GM19351 (cell line): Measurements from ENCODE around the gene FGGY.
"Not testable (repeated sequence)": the region's sequence is repeated elsewhere in the genome, so short reads cannot be mapped to it uniquely, and the experiment has no call there.

ENCODE experiments used
- ATAC-seq: cut with Tn5 transposase; IDR thresholded peaks from one replicate; pipeline ENCODE4 v1.9.1; 2021; ENCODE audit warnings: mild to moderate bottlenecking, moderate library complexity; ENCODE audit not compliant: unreplicated experiment

FGGY gene, protein sequence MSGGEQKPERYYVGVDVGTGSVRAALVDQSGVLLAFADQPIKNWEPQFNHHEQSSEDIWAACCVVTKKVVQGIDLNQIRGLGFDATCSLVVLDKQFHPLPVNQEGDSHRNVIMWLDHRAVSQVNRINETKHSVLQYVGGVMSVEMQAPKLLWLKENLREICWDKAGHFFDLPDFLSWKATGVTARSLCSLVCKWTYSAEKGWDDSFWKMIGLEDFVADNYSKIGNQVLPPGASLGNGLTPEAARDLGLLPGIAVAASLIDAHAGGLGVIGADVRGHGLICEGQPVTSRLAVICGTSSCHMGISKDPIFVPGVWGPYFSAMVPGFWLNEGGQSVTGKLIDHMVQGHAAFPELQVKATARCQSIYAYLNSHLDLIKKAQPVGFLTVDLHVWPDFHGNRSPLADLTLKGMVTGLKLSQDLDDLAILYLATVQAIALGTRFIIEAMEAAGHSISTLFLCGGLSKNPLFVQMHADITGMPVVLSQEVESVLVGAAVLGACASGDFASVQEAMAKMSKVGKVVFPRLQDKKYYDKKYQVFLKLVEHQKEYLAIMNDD

DNA sequence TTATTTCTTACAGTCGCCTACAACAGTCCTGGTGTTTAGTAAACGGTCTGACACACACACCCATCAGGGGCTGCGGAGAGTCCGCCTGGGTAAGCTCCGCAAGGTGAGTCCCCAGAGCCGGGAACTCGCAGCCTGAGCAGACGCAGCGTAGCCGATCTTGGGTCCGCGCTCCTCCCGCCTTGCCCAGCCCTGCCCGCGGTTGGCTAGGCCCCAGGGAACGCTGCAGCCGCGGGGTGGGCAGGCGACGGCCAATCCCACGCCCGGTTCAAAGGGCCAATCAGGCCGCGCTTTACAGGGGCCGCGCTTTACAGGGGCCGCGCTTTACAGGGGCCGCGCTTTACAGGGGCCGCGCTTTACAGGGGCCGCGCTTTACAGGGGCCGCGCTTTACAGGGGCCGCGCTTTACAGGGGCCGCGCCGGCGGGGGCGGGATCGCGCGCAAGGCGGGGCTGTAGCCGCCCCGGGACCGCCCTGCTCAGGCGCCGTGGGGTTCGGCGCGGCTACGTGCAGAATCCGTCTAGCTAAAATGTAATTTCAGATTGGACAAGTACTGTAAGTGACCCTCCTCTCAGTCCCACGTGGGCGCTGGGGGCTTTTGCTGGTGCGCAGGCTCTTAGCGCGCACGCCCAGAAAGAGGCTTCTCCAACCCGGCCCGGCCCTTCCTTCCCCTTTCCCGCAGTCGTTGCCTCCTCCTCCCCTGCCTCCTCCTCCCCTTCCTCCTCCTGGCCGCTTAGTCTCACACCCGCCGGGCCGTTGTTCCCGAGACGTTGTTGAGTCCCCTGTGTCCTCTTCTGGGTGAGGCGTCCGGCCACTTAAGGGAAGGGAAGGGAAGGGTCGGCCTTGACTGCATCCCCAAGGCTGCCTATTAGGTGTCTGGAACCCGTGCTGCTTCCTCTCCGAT, at the start of gene FGGY:
TSS of gene FGGY (plus strand) at position 737 of the 899 bp plus-strand sequence. CDS start 24,456 bp downstream, outside the sequence.
- peak; percentile 91 for ATAC-seq

DNA sequence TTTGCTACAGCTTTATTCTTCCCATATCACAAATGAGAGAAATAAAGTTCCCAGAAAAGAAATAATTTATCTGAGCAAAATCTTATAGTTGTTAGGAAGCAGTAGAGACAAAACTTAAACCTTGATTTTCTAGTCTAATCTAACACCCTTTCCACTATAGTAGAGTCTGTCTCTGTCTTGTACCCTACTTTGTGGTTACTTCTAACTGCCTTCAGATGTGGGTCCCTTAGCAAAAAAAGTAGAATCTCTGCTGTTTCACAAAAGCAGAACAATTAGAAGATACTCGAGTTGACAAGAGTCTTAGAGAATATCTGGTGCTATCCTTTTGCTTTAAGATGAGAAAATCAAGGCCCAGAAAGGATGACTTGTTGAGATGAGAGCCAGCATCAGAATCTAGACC, 48.1 kb upstream of the FGGY start:
- no peak for ATAC-seq

DNA sequence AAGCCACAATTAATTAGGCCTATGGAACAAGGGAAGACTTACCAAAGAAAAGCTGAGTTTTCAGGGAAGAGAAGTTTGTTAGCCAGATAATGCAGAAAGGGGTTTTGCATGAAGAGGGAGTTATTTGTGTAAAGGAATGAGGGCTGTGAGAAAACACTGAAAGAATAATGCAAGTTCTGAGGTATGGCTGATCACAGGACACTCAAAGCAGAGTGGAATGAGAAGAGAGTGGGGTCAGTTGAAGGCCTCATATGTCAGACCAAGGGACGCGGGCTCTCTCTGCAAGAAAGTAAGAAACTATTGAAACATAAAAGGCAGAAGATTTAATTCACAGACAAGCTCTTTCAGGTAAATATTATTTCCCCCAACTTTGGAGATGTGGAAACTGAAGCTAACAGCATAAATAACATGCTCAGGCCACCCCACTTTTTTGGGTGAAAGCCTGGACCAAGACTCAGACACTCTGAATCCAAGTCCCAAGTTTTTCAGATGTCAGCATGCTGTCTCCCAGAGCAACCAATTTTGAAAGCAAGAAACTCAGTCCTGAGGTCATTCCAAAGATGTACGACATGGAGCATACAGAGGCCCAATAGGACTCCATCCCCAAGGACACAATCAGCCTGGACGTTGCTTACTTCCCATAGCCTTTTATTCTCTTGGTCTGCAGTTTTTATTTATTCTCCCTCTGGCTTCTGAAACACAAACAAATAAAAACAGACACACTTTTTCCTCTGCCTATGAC, 47.3 kb upstream of the FGGY start:
- ATAC-seq: no peak

DNA sequence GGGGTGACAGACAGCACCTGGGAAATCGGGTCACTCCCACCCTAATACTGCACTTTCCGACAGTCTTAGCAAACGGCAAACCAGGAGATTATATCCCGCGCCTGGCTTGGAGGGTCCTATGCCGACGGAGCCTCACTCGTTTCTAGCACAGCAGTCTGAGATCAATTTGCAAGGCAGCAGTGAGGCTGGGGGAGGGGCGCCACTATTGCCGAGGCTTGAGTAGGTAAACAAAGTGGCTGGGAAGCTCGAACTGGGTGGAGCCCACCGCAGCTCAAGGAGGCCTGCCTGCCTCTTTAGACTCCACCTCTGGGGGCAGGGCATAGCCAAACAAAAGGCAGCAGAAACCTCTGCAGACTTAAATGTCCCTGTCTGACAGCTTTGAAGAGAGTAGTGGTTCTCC, 45.8 kb upstream of the FGGY start:
- ATAC-seq: not testable (repeated sequence)

DNA sequence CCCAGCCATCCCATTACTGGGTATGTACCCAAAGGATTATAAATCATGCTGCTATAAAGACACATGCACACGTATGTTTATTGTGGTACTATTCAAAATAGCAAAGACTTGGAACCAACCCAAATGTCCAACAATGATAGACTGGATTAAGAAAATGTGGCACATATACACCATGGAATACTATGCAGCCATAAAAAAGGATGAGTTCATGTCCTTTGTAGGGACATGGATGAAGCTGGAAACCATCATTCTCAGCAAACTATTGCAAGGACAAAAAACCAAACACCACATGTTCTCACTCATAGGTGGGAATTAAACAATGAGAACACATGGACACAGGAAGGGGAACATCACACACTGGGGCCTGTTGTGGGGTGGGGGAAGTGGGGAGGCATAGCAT, 40.5 kb upstream of the FGGY start:
- ATAC-seq: not testable (repeated sequence)

DNA sequence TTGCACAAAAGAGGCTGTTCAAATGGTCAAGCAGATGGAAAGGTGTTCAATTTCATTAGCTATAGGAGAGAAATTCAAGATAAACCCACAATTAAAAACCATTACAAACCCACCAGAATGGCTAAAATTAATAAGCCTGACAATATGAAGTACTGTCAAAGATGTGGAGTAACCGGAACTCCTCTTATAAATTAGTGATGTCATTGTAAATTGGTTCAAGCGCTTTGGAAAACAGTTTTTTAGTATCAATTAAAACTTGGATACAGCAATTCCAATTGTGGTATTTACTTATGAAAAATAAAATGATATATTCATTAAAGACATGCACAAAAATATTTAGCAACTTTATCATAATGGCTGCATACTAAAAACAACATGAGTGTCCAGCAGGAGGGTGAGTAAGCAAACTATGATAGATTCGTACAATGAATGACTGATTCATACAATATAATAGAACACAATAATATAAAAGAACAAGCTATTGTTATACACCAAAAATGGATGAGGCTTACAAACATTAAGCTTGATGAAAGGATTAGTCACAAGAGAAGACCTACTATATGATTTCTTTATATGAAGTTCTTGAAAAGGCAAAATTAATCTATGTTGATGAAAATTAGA, 38.4 kb upstream of the FGGY start:
- no peak for ATAC-seq

DNA sequence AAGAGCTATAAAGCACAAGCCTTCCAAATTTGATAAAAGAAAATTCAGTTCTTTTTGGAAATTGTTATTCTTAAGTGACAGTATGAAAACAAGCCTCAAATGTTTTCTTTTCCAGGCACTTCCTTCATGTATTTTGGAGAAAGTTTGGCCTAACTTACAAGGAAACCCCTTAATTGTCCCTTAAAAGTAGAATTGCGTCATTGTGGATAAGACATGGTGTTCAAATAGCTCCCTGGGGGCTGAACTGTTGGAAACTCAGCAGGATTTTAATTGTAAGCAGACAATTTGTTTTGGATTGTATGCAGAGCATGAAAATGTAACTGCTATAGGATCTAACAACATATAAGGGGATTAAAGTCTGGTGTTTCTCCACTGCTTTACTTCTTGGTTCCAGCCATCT, 35.4 kb upstream of the FGGY start:
- ATAC-seq: no peak

DNA sequence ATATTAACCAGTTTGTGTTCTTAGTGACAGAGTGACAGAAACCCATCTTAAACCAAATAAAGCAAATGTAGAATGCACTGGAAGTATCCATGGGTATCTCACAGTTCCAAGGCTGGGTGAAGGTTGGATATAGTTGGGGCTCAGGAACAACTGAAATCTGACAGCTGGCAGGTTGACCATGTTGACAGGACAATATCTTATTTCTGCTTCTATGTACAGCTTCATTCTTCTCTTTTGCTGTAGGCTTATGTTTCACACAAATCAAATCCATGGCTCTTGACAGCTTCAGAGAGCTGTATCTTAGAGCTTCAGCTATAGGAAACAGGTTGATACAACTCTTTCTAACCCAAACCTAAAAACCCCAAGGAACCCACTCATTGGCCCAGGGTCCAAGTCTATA, 34.3 kb upstream of the FGGY start:
- ATAC-seq: no peak

DNA sequence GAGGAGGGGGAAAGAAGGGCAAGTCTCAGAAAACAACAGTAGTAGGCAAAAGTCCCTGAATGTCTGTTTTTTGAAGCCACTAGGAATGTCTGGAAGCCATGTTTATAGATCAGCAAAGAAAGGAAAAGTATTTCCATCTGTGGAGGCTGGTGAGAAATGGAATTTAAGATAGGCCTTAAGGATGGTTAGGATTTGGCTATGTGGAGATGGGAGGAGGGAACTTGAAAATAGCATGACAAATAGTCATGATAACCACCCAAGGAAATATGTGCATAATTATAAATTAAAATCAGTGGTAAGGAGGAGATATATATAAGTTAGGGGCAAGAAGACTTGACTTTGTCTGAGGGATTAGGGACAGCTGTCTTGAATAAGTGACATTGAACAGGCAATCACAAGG, 33.8 kb upstream of the FGGY start:
- no peak for ATAC-seq

DNA sequence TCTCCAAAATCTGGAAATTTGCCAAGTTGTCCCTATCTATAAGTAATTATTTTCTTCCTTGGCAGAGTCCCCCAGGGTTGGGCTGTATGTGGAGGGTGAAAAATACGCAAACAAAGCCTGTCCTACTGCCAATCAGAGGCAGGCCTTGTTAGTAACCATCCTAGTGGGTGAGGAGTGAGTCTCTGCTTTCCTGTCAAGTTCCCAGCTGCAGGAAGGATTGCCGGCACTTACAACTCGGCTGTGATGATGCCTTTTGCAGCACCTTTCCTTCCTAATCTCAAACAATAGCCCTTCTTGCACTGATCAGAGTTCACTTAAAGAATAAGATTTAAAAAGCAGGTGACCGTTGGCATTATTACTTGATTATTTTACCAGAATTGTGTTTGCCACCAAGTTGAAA, 31.3 kb upstream of the FGGY start:
- no peak for ATAC-seq

DNA sequence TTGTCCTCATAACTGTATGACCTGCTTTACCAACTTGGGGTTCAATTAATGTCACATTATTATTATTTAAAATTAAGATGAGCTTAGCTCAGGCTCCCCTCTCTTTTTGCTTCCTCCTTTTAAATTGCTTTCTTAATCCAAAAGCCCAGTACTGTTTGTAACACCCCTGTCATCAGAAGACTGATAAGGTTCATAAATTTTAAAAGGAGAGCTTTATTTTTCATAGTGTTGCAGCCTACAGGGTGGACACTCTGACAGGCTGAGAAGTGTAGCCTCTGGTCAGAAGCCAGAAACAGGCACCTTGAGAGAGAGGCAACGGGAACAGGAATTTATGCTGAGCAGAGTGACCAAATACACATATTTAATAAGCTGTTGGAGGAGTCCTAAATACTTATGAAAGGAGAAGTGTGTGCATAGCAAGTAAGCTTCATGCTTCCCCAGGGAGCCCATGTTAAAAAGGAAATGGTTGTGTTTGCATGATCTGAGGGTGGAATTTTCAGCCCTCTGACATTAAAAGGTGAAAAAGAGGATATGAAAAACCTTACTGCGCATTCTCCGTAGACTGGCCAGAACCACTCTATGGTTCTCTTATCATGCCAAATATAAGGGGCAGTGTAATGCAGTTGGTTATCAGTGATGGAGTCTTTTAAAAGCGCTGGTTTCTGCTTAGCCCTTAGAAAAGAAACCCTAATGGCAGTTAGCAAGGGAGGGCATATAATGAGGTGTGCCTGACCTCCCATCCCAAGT, 30.5 kb upstream of the FGGY start:
- peak; percentile 82 for ATAC-seq

DNA sequence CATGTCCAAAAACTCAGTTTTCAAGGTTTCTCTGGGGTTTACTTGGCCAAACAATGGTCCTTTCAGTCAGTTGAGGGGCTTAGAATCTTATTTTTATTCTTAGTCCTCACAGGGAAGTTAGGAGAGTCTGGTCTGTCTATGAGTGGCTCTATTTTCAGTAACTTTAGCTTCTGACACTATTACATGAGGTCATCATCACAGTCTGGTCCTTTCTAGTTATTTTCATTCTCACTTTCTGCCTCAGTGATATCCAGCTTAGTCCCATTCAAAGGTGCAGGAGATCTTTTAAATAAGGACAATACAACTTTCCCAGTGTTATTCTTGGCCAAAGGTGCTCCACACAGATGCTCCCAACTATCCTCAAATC, 30.0 kb upstream of the FGGY start:
- ATAC-seq: peak; percentile 82

DNA sequence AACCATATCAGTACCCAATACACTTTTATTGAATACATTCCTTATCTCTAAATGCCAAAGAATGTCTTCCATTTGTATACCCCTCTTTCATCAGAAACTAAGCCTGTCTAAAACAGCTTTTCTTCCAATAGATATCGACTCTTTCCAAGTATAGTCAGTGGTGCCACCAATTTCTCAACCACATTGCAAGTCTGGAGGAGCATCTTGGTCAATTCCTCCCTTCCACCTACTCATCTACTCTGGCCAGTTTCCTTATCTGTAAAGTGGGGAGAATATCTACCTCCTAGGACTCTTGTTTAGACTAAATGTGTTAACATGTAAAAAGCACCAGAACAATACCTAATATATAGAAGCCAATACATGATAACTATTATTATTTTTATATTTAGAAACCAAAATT, 28.5 kb upstream of the FGGY start:
- ATAC-seq: no peak

DNA sequence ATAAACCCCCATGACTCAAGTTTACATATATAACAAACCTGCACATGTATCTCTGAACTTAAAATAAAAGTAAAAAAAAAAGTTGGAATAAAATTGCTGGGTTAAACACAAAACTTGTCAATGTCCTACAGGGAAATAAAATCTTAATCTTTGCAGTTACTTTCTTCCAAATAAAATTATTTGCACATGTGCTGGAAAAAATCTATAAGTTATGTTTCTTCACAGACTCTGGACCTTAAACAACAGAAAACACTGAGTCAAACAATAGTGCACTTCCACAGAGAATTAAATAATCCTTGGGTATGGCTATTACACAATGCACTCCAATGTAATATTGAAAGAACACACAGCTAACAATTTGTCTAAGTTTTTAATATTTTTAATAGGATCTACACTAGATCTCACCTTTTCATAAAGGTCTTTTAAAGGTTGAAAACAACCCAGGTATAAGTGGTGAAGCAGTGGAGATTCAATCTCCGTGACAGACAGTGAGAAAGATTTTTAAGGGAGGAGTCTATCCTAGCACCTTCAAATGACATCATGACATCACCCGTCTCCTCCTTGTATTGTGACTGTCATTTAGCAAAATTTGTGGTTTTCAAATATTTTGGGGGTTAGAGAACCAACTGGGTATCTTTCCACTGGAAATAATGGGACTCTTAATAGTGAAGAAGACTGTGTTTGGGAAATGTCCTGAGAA, 25.2 kb upstream of the FGGY start:
- ATAC-seq: peak; percentile 52

DNA sequence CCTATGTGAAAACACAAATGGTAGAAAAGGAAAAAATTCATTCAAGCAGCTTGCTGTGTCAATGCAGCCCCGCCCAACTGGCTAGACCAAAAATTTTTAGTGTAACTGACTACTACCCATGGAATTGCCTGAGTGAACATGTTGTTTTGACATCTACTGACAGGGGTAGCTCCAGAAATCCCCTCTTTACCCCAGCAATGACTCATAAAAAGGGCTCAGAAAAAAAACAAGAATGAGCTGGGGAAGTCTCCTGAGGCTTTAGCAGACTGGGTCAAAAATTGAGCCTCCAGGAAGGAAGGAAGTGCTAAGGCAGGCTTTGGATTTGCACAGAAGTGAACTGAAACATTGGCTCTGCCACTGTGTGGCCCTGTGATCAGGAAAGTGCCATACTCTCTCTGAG, 24.4 kb upstream of the FGGY start:
- ATAC-seq: peak; percentile 74

DNA sequence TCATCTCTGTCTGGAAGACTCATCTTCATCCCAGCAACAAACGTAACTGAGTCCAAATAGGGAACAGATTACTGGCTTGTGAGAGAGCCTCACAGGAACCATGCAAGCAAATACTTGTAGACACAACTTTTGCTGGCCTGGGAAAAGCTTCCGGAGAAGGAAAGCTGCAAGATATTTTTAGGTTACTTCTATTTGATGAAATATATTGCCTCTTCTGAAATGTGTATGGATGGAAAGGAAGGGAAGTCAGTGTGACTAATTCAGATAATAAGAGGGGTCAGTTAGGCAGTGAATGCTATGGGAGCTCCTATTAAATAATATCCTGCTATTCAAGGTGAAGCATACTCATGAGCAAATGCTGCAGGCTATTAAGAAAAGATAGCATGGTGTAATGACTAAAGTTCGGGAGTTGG, 20.4 kb upstream of the FGGY start:
- no peak for ATAC-seq

DNA sequence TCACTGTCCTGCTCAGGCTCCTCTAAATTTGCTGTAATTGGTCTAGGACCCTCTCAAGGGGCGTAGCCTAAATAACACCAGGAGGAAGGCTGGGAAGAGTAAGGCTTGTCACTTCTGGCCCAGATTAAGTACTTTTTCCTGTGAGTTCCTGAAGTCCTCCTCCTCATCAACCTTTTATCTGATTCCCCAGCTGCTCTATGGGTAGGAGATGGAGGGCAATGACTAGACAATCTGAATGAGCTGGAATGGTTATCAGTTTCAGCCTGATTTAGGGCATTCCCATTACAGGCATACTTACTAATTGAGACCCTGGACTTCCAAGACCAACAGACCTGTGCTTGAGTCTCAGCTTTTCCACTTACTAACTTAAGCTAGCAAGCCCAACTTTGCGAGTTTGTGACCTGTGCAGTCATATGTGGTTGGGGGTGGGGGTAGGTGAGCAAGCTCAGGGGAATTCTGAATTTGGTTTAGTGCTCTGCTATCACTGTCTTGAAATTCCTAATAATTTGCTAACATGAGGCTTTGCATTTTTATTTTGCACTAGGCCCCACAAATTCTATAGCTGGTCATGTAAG, 18.0 kb upstream of the FGGY start:
- ATAC-seq: no peak

DNA sequence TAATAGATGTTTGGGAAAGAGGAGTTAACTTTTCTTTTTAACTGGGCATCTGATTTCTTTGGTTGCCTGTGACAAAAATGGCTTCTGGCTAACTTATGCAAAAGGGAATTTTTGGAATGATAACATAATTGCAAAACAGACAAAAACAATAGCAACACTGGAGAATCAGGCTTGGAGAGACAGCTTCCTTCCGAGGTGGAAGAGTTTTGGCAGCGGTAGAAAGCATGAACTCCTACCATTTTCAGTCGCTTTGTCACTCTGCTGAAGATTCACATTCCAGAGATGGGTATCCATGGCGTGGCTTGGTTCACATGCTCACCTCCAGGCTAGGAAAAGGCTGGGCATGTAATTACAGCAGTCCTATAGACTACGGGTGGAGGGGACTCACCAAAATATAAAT, 17.2 kb upstream of the FGGY start:
- no peak for ATAC-seq

DNA sequence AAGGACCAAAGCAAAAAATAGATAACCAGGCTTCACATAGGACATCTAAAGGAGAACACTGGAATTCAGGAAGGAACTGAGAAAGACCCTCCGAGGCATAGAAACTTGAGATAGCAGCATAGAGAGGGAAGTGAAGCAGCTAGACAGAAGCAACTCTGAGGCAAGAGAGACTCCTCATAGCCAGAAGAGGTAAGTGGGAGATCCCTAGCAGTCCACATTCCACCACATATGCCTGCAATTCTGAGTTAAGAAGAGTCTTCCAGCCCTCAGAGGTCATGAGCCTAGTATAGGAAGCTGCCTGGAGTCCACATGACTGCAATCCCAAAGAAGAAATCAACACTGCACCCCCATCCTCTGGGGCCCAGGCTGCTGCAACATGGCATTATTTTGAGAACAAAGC, 13.9 kb upstream of the FGGY start:
- no peak for ATAC-seq
